Stimulated activated CD8-positive, alpha-beta memory T cell treated with anti-CD3 and anti-CD28 coated beads, Interleukin-7, amount 100 ng/mL, for 4 hours (primary cell): ENCODE data around the gene WNT8A.

ENCODE experiments used
- DNase-seq, 2 donors: peaks; one replicate each; pipeline ENCODE4 v3.0.0-alpha.2; 2020; ENCODE audit warnings: low read depth in 2 of 2

Gene WNT8A

GRCh38 chr5:138091685-138092084, 7.9 kb downstream of the WNT8A start:
- no peak for DNase-seq

GRCh38 chr5:138092301-138092700, 8.5 kb downstream of the WNT8A start:
- DNase-seq = no peak

- DNase-seq = no peak
These were observed 9.2 kb downstream of the WNT8A start for GRCh38 chr5:138093036-138093435.

GRCh38 chr5:138095100-138095907, 11.5 kb downstream of the WNT8A start:
- DNase-seq = no peak

GRCh38 chr5:138096363-138096762, 12.5 kb downstream of the WNT8A start:
- DNase-seq = no peak

- no peak for DNase-seq
These were observed 13.4 kb downstream of the WNT8A start for GRCh38 chr5:138096997-138097828.

GRCh38 chr5:138102454-138103318, 18.9 kb downstream of the WNT8A start:
- DNase-seq = no peak

GRCh38 chr5:138103319-138103637, 19.4 kb downstream of the WNT8A start:
- no peak for DNase-seq

GRCh38 chr5:138105709-138106108, 21.9 kb downstream of the WNT8A start:
- DNase-seq = no peak

- no peak for DNase-seq
These were observed 23.4 kb downstream of the WNT8A start for GRCh38 chr5:138107213-138107612.

GRCh38 chr5:138109463-138110265, 25.8 kb downstream of the WNT8A start:
- DNase-seq = no peak

- no peak for DNase-seq
These were observed 26.6 kb downstream of the WNT8A start for GRCh38 chr5:138110266-138110963.

GRCh38 chr5:138111181-138111580, 27.3 kb downstream of the WNT8A start:
- no peak for DNase-seq

GRCh38 chr5:138111937-138112336, 28.1 kb downstream of the WNT8A start:
- no peak for DNase-seq

GRCh38 chr5:138115254-138115653, 31.4 kb downstream of the WNT8A start:
- DNase-seq = no peak

GRCh38 chr5:138128334-138128733, 44.5 kb downstream of the WNT8A start:
- no peak for DNase-seq

- no peak for DNase-seq
These were observed 45.5 kb downstream of the WNT8A start for GRCh38 chr5:138129347-138129746.

GRCh38 chr5:138132543-138132942, 48.7 kb downstream of the WNT8A start:
- DNase-seq = no peak

- DNase-seq = no peak
These were observed 55.3 kb downstream of the WNT8A start, which contains the start of gene NME5 for GRCh38 chr5:138138949-138139780. TSS of gene NME5 (minus strand) at chr5:138139428. CDS start at chr5:138138780, 648 bp downstream.

- no peak for DNase-seq
These were observed 55.9 kb downstream of the WNT8A start for GRCh38 chr5:138139781-138140090.
